DMS53 treated with DMSO at 0.1 percent for 48 hours (cell line): ENCODE results near the gene IL1RL2.

Experiments
- DNase-seq: peaks from one replicate; lab custom pipeline; 2025; ENCODE audit not compliant: unreplicated experiment; lab: John Stamatoyannopoulos, UW

The IL1RL2 gene

GRCh38 chr2:102158011-102158755 lies 28.6 kb upstream of the IL1RL2 start:
- DNase-seq, result no peak

DNA sequence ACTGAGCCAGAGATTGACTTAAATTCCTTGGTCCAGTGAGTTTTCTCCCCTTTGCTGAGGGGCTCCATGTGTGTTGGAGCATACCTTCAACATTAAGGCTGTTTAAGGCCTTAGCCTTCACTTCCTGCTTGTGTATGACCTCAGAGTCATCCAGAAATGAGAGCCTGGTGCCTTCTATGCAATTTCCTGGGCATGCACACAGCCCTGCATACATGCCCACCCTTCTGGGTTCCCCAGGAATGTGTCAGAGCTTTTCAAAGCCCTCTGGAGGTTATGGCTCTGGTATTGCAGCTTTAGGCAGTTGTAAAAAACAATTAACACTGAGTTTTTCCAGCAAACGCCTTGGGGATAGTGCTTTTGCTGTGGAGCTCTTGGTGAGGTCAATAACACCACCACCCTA lies 27.5 kb upstream of the IL1RL2 start:
- DNase-seq, result no peak

DNA sequence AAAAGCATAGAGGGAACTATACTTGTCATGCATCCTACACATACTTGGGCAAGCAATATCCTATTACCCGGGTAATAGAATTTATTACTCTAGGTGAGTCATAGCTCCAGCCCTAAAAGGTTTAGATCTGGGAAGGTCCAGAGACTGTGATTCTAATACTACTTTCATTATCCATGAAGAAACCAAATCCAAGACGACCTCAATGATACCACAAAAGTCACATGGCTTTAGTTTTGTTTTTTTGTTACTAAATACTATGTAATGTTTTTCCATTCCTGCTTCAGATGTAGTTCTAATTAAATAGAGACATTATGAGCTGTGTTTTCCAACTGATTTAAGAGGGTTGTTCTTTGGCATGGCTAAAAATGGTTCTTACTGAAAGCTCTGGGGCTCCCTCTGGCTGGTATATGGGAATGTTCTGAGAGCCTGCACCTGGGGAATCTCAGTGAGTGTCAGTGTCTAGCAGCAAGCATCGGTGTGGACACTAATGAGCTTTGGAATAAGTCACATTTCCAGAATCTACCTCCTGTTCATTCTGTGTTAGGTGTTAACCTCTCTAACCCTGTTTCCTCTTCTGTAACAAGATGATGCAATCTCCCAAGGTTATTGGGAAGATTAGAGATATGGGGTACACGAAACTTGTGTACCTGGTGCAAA lies 20.5 kb upstream of the IL1RL2 start:
- peak; percentile 58 for DNase-seq

DNA sequence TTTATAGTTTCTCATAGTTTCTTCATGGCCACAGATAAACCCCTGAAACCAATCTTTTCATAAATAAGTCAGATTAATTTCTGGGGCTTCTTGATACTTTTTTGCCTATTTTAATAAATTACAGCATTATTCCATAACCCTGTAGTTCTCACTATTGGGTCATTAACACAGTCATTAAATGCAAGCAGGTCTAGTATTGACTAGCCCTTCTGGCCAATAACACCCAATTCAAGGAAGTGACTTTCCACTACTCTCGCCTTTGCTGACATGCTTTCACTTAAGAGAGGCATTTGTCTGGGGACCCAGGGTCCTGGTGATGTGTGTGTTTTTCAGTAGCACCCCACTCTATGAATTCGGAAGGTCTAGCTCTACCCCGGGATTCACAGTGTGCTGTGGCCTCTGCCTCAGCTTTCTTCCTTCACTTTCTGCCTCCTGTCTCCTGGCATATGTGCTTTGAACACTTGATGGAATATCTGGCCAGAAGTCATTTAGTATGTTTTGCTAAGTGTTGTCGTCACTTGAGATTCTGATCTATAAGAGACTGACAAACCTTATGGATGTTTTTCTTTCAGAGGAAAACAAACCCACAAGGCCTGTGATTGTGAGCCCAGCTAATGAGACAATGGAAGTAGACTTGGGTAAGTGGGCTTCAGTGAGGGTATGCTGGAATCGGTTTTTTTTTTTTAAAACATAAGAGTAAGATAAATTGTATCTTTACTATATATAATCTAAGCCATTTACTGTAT lies 18.6 kb upstream of the IL1RL2 start:
- DNase-seq, result no peak

DNA sequence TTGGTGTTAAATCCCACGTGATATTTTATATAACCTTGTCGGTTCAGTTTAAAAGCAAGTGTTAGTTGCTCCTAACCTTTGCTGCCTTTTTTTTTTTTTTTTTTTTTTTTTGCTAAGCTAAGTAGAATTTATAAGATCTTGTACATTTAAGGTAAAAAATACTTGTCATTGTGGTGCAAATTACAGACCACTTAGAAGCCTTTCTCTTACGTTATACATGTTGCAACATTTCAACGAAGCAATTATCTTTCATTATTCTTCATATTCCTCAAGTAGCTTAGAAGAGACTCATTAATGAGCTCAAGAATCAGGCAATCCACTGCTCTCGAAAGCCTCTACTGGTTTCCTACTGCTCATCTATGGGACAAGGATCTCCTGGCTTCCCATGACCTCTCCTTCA lies 14.9 kb upstream of the IL1RL2 start:
- no peak for DNase-seq

DNA sequence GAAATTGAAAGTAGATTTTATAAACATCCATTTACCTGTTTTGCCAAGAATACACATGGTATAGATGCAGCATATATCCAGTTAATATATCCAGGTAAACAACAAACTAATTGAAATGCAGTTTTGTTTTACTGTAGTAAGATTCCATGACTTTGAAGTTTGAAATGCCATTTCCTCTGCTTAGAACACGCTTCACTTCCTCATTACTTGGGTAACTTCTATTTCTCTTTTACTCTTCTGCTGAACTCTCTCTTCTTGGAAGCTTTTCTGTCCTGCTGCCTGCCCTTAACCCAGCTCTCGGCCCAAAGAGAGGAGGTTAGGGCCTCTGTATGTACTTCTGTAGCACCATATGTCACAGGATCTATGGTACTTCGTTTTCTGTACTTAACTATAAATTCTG lies 14.1 kb upstream of the IL1RL2 start:
- DNase-seq, result no peak

DNA sequence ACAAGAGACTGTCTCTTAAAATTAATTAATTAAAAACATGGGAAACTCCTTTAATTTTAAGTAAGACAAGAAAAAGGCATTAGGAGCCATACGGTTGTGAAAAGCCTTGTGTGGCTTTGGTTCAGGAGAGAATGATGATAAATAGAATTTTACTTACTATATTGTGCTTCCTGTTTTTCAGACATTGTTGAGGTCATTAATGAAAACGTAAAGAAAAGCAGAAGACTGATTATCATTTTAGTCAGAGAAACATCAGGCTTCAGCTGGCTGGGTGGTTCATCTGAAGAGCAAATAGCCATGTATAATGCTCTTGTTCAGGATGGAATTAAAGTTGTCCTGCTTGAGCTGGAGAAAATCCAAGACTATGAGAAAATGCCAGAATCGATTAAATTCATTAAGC lies 10.7 kb upstream of the IL1RL2 start:
- no peak for DNase-seq

DNA sequence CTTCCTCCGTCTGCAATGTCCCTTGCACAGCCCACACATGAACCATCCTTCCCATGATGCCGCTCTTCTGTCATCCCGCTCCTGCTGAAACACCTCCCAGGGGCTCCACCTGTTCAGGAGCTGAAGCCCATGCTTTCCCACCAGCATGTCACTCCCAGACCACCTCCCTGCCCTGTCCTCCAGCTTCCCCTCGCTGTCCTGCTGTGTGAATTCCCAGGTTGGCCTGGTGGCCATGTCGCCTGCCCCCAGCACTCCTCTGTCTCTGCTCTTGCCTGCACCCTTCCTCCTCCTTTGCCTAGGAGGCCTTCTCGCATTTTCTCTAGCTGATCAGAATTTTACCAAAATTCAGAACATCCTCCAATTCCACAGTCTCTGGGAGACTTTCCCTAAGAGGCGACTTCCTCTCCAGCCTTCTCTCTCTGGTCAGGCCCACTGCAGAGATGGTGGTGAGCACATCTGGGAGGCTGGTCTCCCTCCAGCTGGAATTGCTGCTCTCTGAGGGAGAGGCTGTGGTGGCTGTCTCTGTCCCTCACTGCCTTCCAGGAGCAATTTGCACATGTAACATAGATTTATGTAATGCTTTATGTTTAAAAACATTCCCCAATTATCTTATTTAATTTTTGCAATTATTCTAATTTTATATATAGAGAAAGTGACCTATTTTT lies 8.9 kb upstream of the IL1RL2 start:
- DNase-seq, result no peak

DNA sequence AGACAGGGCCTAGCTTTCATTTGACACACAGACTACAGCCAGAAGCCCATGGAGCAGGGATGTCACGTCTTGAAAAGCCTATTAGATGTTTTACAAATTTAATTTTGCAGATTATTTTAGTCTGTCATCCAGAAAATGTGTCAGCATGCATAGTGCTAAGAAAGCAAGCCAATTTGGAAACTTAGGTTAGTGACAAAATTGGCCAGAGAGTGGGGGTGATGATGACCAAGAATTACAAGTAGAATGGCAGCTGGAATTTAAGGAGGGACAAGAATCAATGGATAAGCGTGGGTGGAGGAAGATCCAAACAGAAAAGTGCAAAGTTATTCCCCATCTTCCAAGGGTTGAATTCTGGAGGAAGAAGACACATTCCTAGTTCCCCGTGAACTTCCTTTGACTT lies 7.8 kb upstream of the IL1RL2 start:
- no peak for DNase-seq

DNA sequence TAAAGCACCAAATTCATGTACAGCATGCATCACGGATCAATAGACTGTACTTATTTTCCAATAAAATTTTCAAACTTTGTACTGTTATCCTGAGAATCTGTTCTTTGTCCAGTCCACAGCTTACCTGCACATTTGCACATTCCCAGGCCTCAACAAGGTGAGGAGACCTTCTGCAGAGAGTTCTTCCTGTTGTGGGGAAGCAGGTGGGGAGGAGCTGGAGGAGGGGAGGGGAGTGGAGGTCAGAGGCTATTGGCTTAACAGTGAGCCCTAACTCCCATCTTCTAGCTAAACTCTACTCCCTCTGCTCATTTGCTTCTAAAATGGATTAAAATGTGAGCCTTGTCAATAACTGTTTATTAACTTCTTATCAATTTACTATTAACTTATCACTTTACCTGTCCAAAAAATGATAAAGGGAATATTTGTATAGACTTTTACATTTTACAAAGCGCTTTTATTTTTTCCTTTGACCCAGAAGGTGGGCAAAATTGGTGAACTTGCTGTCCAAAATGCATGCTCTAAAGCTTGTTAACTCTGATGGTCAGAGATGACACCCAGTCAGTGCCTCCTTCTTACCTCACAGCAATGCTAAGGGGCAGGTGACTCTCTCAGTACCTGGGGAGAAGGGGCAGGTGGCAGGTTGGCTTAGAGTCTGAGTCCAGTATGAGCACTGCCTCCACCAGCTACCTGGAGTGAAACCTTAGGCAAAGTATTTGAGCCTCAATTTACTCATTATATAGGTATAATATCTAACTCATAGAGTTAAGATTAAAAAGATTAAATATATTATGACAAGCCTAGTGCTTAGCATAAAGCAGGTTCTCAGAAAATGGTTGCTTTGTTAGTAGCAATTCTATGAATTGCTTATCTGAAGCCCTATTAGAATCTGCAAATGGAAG lies 6.8 kb upstream of the IL1RL2 start:
- no peak for DNase-seq

DNA sequence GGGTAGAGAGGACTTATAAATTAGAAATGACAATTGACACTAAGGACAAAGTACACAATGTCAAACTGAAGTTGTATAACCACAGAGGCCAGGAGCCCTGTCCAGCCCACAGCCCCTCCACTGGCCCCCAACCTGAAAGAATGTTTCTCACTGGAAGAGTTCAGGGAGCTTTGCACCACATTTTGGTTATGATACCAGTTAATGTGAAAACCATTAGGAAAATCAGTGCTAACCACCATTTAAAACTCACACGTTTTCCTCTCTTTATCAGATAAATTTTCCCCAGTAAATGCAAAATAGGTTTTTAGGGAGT lies 6.2 kb upstream of the IL1RL2 start:
- DNase-seq, result no peak

DNA sequence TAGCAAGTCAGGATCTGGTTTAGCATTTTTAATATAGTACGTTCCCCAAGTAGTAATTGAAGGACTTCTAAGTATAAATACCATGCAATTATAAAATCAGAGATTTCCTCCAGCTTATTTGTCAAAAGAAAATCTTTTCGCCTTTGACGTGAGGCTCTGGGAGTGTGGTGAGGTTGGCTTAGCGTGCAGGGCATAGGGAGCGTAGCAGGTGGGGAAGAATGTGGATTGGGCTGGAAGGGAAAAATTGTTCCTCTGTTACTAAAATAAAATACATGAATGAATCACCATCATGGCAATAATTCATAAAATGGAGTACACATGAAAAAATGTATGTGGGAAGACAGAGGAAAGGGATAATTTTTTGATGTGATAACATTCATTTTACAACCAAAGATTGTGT lies 5.4 kb upstream of the IL1RL2 start:
- no peak for DNase-seq

DNA sequence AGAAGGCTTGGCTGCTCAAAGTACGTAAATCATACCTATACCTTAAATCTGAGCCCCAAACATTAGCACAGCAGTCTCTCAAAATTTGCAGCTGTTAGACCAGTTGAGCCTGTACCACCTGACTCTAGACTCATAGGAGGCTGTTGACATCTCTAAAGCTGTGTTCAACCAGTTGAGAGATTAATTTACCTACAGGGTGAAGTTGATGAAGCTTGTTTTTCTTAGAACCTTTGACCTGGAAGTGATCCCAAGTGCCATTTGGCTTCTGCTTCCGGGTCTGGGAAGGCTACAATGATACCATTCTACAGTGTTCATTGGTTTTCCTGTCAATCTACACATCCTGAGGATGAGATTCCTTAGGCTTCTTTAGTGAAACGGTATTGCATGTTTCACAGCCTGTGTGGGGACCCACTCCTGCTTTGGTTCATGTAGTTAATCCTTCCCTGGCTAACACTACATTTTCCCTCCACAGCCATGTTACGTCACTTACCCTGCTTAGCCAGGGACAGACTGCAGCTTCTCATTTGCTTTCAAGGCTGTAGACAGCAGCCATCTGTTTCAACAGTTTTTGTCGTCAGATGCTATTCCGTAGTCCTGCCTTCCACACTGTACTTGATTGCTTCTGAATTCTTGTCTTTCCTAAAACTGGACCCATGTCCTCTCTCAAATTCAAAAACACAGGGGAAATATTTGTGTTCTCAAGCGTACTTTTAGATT lies 4.7 kb upstream of the IL1RL2 start:
- DNase-seq, result no peak

DNA sequence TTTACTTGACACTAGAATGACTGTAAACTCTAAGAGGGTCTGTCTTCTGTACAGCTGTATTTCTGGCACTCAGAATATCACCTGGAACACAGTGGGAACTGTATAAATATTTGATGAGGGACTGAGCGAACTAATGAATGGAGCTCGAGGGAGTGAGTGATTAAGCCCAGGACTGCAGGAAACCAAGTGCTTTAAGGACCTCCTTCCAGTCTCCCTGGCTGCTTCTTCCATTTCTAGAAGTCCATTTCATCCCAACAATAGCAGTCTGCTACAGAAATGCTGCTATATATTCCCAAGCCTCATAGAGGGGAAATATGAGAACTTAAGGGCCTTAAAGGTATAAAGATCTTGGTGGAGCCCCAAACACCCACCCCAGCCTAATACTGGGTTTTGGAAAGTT lies 2.8 kb upstream of the IL1RL2 start:
- DNase-seq, result no peak

GRCh38 chr2:102184568-102184967 lies 2.3 kb upstream of the IL1RL2 start:
- no peak for DNase-seq

GRCh38 chr2:102185347-102185746 lies 1.5 kb upstream of the IL1RL2 start:
- no peak for DNase-seq

- DNase-seq, result no peak
These were observed 800 bp downstream of the IL1RL2 start for GRCh38 chr2:102187496-102188150.

DNA sequence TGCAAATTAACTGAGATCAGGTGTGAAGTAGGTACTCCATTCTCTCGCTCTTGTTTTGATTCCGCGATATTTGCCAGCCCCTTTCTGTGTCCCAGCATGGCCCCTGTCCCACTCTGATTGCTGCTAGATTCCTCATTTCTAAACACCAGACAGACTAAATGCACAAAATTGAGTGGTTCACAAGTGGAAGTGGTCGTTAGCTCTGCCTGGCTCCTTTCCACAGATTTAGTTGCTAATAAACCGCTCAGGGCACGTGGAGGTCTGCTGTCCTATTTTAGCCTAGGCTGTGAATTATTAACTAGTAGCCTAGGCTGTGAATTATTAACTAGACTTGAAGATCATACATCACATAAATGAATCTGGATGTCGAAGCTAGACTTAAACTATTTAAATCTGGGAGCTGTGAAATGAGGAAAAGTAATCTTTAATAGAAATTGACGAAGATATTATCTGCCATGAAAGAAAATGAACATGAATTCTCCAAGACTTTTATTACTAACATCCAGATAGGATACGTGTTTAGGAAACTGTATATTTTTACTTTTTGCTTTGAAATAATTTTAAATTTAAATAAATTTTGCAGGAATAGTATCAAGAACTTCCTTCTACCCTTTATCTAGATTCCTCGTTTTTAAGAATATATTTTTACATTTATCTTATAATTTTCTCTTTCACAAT lies 3.7 kb downstream of the IL1RL2 start:
- DNase-seq, result peak; percentile 88

- DNase-seq, result no peak
These were observed 4.7 kb downstream of the IL1RL2 start for GRCh38 chr2:102191501-102191900.
